HCT116 (cell line): ENCODE data around the gene CKMT2. TPM values are rescaled to one million over a fixed set of nuclear protein-coding genes. Genes with fewer than 3 reads are reported as not detected.

ENCODE experiments used
- ATAC-seq: fragments of 200-7000 bp; cut with Tn5 transposase; 2 replicates; pipeline ENCODE4 v1.9.1; 2020; ENCODE audit warnings: mild to moderate bottlenecking, moderate library complexity
- BruUV-seq: library from RNA; stranded (reverse); fragments of 400-500 nt; replicated peaks from 2 replicates; lab custom pipeline; 2021; lab: Mats Ljungman, UMichigan
- CTCF ChIA-PET: fragments of 300-600 bp; sonication (Branson Sonifier 250); formaldehyde crosslinking; loops from one replicate; lab custom pipeline; 2021; ENCODE audit warnings: antibody characterized with exemption; lab: Charles Lee
- POLR2A ChIA-PET: fragments of 300-600, 350-600 bp; sonication (Branson Sonifier 250); formaldehyde crosslinking; loops from one replicate; lab custom pipeline; 2021; ENCODE audit warnings: antibody characterized with exemption; lab: Charles Lee
- RAD21 ChIA-PET, 2 experiments: fragments of 300-600 bp; sonication (Branson Sonifier 250); formaldehyde crosslinking; loops; one replicate each; lab custom pipeline; 2023; ENCODE audit warnings: low total read pairs in 2 of 2; ENCODE audit not compliant: uncharacterized antibody in 2 of 2, unreplicated experiment in 2 of 2, low non-redundant PET in 1 of 2; lab: Charles Lee
- DNase-seq: peaks from one replicate; pipeline ENCODE4 v3.0.0-alpha.2; 2010; ENCODE audit warnings: low read depth, low spot score
- H2AFZ ChIP-seq: fragments of 200-600 bp; shearing (Covaris generic), sonication (generic); 2 replicates; pipeline ENCODE4 v1.6.1; 2017; ENCODE audit warnings: low read depth, mixed run types, mixed read lengths, antibody characterized with exemption, low read length; ENCODE audit not compliant: poor library complexity, severe bottlenecking
- H3K27ac ChIP-seq: 2 replicates; pipeline ENCODE4 v1.5.1; 2012; ENCODE audit warnings: low read depth, low read length
- H3K27me3 ChIP-seq: fragments of 200-600 bp; sonication (generic); 2 replicates; pipeline ENCODE4 v1.6.1; 2016; ENCODE audit warnings: mixed run types, low read length, mixed read lengths; ENCODE audit not compliant: insufficient read depth
- H3K36me3 ChIP-seq, 2 experiments: fragments of 200-500 bp in 1 of 2; fragments of 200-600 bp in 1 of 2; sonication (Bioruptor generic) in 1 of 2; sonication (generic) in 1 of 2; 2 replicates each; pipeline versions ENCODE4 v1.5.1 to v1.6.1; 2014 to 2016; ENCODE audit warnings: low read length in 2 of 2, inconsistent platforms in 1 of 2, mixed read lengths in 1 of 2, mixed run types in 1 of 2; ENCODE audit not compliant: insufficient read depth in 2 of 2, control insufficient read depth in 1 of 2
- H3K4me1 ChIP-seq, 2 experiments: fragments of 200-600 bp in 1 of 2; sonication (generic) in 1 of 2; 2 replicates each; pipeline versions ENCODE4 v1.5.1 to v1.6.1; 2012 to 2017; ENCODE audit warnings: low read length in 2 of 2, inconsistent platforms in 1 of 2, mild to moderate bottlenecking in 1 of 2, mixed read lengths in 1 of 2, mixed run types in 1 of 2, moderate library complexity in 1 of 2; ENCODE audit not compliant: insufficient read depth in 2 of 2, control insufficient read depth in 1 of 2
- H3K4me2 ChIP-seq: fragments of 200-600 bp; sonication (generic); 2 replicates; pipeline ENCODE4 v1.6.1; 2017; ENCODE audit warnings: mixed run types, low read length, mixed read lengths
- H3K4me3 ChIP-seq, 2 experiments: fragments of 200-600 bp in 1 of 2; sonication (generic) in 1 of 2; replicated peaks in 1 of 2; 2 replicates each; pipeline ENCODE4 v1.5.1; 2011 to 2016; ENCODE audit warnings: low read length in 2 of 2, control low read depth in 1 of 2, low read depth in 1 of 2, mild to moderate bottlenecking in 1 of 2, mixed read lengths in 1 of 2, mixed run types in 1 of 2
- H3K79me2 ChIP-seq: fragments of 200-600 bp; sonication (generic); 2 replicates; pipeline ENCODE4 v1.6.1; 2017; ENCODE audit warnings: mild to moderate bottlenecking, mixed run types, low read length, moderate library complexity, mixed read lengths; ENCODE audit not compliant: insufficient read depth
- H3K9ac ChIP-seq: fragments of 200-600 bp; sonication (generic); 2 replicates; pipeline ENCODE4 v1.6.1; 2016; ENCODE audit warnings: low read length, mixed read lengths
- H3K9me2 ChIP-seq: fragments of 200-600 bp; sonication (generic), shearing (Covaris generic); 2 replicates; pipeline ENCODE4 v1.6.1; 2017; ENCODE audit warnings: mixed run types, mild to moderate bottlenecking, moderate library complexity; ENCODE audit not compliant: insufficient read depth
- H3K9me3 ChIP-seq, 2 experiments: fragments of 200-500 bp in 1 of 2; fragments of 200-600 bp in 1 of 2; sonication (Bioruptor generic) in 1 of 2; sonication (generic) in 1 of 2; 2 replicates each; pipeline ENCODE4 v1.6.1; 2014 to 2017; ENCODE audit warnings: low read length in 2 of 2, mixed read lengths in 2 of 2, inconsistent platforms in 1 of 2, low read depth in 1 of 2, mild to moderate bottlenecking in 1 of 2, mixed run types in 1 of 2, moderate library complexity in 1 of 2; ENCODE audit not compliant: control insufficient read depth in 1 of 2, insufficient read depth in 1 of 2
- H4K20me1 ChIP-seq: fragments of 200-600 bp; sonication (generic), shearing (Covaris generic); 2 replicates; pipeline ENCODE4 v1.6.1; 2017; ENCODE audit warnings: mixed run types, mild to moderate bottlenecking, moderate library complexity; ENCODE audit not compliant: insufficient read depth
- CBX3 ChIP-seq: IDR thresholded peaks from 2 replicates; pipeline ENCODE4 v1.6.1; 2012; ENCODE audit warnings: low read depth
- CTCF ChIP-seq, 3 experiments: fragments of 200-600 bp in 1 of 3; sonication (generic) in 1 of 3; IDR thresholded peaks in 2 of 3; conservative IDR thresholded peaks in 1 of 3; 2 replicates each; pipeline ENCODE4 v1.5.1; 2012 to 2017; ENCODE audit warnings: low read depth in 2 of 3, low read length in 2 of 3, antibody characterized with exemption in 1 of 3, borderline replicate concordance in 1 of 3, control low read depth in 1 of 3, mild to moderate bottlenecking in 1 of 3, mixed read lengths in 1 of 3, mixed run types in 1 of 3, moderate library complexity in 1 of 3; ENCODE audit not compliant: insufficient read depth in 1 of 3
- EGR1 ChIP-seq: IDR thresholded peaks from 2 replicates; pipeline ENCODE4 v1.6.1; 2012; ENCODE audit warnings: low read depth
- EZH2 ChIP-seq: fragments of 200-600 bp; sonication (generic); IDR thresholded peaks from 2 replicates; pipeline ENCODE4 v1.6.1; 2017; ENCODE audit warnings: antibody characterized with exemption, mixed run types
- POLR2AphosphoS5 ChIP-seq: IDR thresholded peaks from 2 replicates; pipeline ENCODE4 v1.6.1; 2011; ENCODE audit warnings: mild to moderate bottlenecking, low read depth, low read length, moderate library complexity
- SP1 ChIP-seq: IDR thresholded peaks from 2 replicates; pipeline ENCODE4 v1.6.1; 2012; ENCODE audit warnings: low read depth
- SRF ChIP-seq: IDR thresholded peaks from 2 replicates; pipeline ENCODE4 v1.6.1; 2012; ENCODE audit warnings: low read depth
- TCF7L2 ChIP-seq: IDR thresholded peaks from 2 replicates; pipeline ENCODE4 v1.7.0; 2011; ENCODE audit warnings: borderline replicate concordance, inconsistent platforms; ENCODE audit not compliant: insufficient read depth, insufficient read length; ENCODE audit errors: extremely low read depth
- ZBTB33 ChIP-seq: IDR thresholded peaks from 2 replicates; pipeline ENCODE4 v1.6.1; 2011; ENCODE audit warnings: mild to moderate bottlenecking, low read length, moderate library complexity; ENCODE audit not compliant: insufficient replicate concordance; ENCODE audit errors: extremely low read depth
- ZFX ChIP-seq: fragments of 450-650 bp; IDR thresholded peaks from 2 replicates; pipeline ENCODE4 v1.6.1; 2017
- intact Hi-C: fragments of 100-400 bp; cut with micrococcal nuclease; formaldehyde crosslinking; loops from 2 replicates; pipeline ENCODE4 v1.10.0; 2022
- total RNA-seq: library from RNA; stranded (reverse); gene quantifications from one replicate; pipeline ENCODE4 v1.2.1, GENCODE V29; 2021; ENCODE audit not compliant: unreplicated experiment
- TF ChIP-seq, protein P1 (sequence below): IDR thresholded peaks from 2 replicates; pipeline ENCODE4 v1.6.1; 2012; ENCODE audit warnings: low read depth
- TF ChIP-seq, protein P2 (sequence below): IDR thresholded peaks from 2 replicates; pipeline ENCODE4 v1.6.1; 2012

The CKMT2 gene
- total RNA-seq, 1 experiment from 2014 or later, result not detected

DNA sequence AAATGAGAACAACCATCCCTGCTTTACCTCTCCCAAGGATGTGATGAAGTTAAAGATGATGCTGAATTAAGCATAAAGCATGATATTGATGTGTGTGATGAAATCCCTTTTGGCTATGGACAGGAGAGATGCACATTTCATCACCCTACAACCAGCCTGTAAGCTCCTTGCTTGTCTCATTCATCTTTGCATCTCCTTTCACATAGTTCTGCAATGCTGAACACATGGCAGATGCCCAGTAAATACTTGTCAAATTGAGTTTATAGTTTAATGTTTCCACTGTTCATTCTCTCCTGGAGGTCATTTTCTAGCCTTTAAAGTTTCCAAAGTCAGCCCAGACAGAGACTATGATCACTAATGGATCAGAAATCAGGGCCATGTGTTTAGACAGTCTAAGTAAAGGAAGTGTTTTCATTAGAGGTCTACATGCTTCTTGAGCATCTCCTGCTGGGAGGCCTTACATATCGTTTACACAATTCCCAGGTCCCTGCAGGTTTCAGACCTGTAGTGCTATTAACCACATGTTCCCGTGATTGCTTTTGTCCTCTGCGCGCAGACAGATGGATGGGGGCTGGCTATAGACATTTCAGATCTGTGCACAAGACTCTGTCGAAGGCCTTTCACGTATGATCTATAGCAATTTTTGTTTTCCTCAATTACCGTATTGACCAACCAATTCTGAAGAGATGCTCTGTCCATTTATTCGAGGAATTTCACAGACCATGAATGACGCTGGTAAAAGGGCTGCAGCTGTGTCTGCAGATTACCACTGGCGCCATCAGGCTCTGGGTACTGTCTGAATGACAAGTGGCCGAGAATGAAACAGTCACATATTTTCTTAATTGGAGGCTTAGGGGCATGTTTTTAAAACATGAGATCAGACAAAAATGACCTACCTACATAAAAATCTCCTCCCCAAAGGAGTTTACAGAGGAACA is 49.0 kb upstream of the CKMT2 start:
- Histone ChIP-seq H4K20me1 (no peaks in the 10 kb centered on the region), H3K27ac (no peak overlapping the region), H3K79me2 (no peaks in the 10 kb centered on the region), H3K4me2 (no peak overlapping the region), H3K36me3 (no peaks in the 10 kb centered on the region), H2AFZ (no peak overlapping the region), H3K27me3 (no peaks in the 10 kb centered on the region), H3K4me1 (no peaks in the 10 kb centered on the region), H3K9ac (no peak overlapping the region), H3K9me3 (no peaks in the 10 kb centered on the region), H3K4me3 (no peak overlapping the region), H3K9me2 (no peaks in the 10 kb centered on the region)
- TF ChIP-seq POLR2AphosphoS5 (no peak), TCF7L2 (no peak), ZBTB33 (no peak), CTCF (IDR thresholded peaks at IDR 0.05 in 2 of 3, conservative IDR thresholded peaks at IDR 0.05 in 1 of 3; ENCODE audit: borderline replicate concordance in 1 of 3, insufficient read depth in 1 of 3, low read depth in 2 of 3, low read length in 2 of 3) (no peak), SP1 (no peak), ZFX (no peak), CBX3 (no peak), EGR1 (no peak), SRF (no peak), EZH2 (no peak)
- TF ChIP-seq, protein P1, sequence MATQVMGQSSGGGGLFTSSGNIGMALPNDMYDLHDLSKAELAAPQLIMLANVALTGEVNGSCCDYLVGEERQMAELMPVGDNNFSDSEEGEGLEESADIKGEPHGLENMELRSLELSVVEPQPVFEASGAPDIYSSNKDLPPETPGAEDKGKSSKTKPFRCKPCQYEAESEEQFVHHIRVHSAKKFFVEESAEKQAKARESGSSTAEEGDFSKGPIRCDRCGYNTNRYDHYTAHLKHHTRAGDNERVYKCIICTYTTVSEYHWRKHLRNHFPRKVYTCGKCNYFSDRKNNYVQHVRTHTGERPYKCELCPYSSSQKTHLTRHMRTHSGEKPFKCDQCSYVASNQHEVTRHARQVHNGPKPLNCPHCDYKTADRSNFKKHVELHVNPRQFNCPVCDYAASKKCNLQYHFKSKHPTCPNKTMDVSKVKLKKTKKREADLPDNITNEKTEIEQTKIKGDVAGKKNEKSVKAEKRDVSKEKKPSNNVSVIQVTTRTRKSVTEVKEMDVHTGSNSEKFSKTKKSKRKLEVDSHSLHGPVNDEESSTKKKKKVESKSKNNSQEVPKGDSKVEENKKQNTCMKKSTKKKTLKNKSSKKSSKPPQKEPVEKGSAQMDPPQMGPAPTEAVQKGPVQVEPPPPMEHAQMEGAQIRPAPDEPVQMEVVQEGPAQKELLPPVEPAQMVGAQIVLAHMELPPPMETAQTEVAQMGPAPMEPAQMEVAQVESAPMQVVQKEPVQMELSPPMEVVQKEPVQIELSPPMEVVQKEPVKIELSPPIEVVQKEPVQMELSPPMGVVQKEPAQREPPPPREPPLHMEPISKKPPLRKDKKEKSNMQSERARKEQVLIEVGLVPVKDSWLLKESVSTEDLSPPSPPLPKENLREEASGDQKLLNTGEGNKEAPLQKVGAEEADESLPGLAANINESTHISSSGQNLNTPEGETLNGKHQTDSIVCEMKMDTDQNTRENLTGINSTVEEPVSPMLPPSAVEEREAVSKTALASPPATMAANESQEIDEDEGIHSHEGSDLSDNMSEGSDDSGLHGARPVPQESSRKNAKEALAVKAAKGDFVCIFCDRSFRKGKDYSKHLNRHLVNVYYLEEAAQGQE, result no peak
- TF ChIP-seq, protein P2, sequence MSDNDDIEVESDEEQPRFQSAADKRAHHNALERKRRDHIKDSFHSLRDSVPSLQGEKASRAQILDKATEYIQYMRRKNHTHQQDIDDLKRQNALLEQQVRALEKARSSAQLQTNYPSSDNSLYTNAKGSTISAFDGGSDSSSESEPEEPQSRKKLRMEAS, result no peak
- POLR2A ChIA-PET, result no interaction called here
- no TSS peak for BruUV-seq
- DNase-seq (no peak), ATAC-seq (no peak)
- RAD21 ChIA-PET, result no interaction called here
- intact Hi-C loops, result no loop called here
- CTCF ChIA-PET, result no interaction called here
